ENCODE data around the gene DCUN1D1. TPM values are rescaled to one million over a fixed set of nuclear protein-coding genes. Genes with fewer than 3 reads are reported as not detected.

Gene DCUN1D1
- total RNA-seq, 1 donor from 2014 or later: 64.6 TPM

DNA sequence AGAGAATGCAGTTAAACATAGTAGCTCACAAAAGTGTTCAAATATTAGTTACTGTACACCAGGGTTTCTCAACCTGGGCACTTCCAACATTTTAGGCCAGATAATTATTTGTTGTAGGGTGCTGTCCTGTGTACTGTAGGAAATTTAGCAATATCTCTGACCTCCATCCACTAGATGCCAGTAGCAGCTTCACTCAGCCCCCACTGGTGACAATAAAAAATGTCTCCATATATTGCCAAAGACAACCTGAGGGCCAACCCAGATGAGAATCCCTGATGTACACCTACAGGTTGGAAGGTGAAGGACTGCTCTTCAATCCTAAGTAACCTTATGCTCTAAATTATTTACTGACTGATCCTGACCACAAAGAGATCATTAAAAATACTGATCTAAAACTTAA lies 32.5 kb downstream of the DCUN1D1 start:
- no peaks in the 10 kb centered on the region for H3K4me1 Mint-ChIP-seq (ENCODE audit: low read depth)
- no peak overlapping the region for H3K27ac Mint-ChIP-seq
- H3K4me3 Mint-ChIP-seq (ENCODE audit: low read depth): no peak overlapping the region
- peaks cover 42% of the 10 kb centered on the region for H3K36me3 Mint-ChIP-seq (ENCODE audit: insufficient read depth)
- DNase-seq (ENCODE audit: low spot score, unreplicated experiment): no peak
- peaks cover 9% of the 10 kb centered on the region for H3K9me3 Mint-ChIP-seq (ENCODE audit: low read depth)
- TF ChIP-seq, protein P1, sequence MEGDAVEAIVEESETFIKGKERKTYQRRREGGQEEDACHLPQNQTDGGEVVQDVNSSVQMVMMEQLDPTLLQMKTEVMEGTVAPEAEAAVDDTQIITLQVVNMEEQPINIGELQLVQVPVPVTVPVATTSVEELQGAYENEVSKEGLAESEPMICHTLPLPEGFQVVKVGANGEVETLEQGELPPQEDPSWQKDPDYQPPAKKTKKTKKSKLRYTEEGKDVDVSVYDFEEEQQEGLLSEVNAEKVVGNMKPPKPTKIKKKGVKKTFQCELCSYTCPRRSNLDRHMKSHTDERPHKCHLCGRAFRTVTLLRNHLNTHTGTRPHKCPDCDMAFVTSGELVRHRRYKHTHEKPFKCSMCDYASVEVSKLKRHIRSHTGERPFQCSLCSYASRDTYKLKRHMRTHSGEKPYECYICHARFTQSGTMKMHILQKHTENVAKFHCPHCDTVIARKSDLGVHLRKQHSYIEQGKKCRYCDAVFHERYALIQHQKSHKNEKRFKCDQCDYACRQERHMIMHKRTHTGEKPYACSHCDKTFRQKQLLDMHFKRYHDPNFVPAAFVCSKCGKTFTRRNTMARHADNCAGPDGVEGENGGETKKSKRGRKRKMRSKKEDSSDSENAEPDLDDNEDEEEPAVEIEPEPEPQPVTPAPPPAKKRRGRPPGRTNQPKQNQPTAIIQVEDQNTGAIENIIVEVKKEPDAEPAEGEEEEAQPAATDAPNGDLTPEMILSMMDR (IDR thresholded peaks at IDR 0.05; ENCODE audit: unreplicated experiment): no peak
- H3K27me3 Mint-ChIP-seq: no peaks in the 10 kb centered on the region

DNA sequence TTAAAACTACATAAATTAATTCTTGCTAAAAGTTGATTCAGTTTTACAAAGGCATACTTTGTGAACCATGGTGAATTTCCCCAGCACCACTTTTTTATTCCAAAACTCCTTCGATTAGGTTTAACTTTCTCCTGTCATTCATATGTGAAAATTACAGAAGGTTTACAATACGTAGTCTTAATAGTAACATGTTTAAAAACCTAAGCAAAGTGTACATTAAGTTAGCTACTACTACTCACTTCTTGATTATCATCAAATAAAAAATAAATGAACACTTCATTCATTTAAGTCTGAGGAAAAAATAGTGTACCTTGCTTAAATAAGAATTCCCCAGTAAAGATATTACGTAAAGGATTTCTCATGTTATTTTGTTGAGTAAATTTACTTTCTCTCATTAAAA lies 38.6 kb downstream of the DCUN1D1 start:
- Mint-ChIP-seq H3K4me1 (ENCODE audit: low read depth) (peaks cover 6% of the 10 kb centered on the region), H3K27ac (no peak overlapping the region), H3K27me3 (no peaks in the 10 kb centered on the region), H3K9me3 (ENCODE audit: low read depth) (no peaks in the 10 kb centered on the region), H3K36me3 (ENCODE audit: insufficient read depth) (peaks cover 19% of the 10 kb centered on the region), H3K4me3 (ENCODE audit: low read depth) (no peak overlapping the region)
- TF ChIP-seq, protein P1 (IDR thresholded peaks at IDR 0.05; ENCODE audit: unreplicated experiment): no peak
- no peak for DNase-seq (ENCODE audit: low spot score, unreplicated experiment)

DNA sequence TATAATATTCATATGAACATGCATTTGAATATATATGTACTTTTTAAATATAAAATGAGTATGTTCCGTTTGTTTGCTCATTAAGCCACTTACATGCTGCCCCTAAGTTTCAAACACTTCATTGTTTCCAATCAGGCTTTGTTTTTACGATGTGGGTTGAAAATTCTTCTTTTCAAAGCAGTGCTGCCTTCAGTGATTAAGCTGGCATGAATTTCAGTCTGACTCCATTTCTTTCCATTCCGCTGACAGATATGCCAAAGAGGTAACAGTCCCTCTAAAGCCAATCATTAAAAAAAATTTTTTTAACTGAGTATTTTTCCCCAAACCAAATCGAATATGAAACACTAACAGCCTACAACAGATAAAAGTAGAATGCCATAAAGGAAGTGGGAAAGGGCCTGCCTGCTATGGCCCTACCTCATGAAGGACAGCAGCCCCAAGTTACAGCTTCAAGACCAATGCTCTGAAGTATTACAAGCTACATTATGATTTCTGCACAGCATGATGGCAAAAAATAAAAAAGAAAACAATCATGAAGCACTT lies 40.0 kb downstream of the DCUN1D1 start:
- H3K4me3 Mint-ChIP-seq (ENCODE audit: low read depth): no peak overlapping the region
- DNase-seq (ENCODE audit: low spot score, unreplicated experiment): no peak
- H3K36me3 Mint-ChIP-seq (ENCODE audit: insufficient read depth): peaks cover 8% of the 10 kb centered on the region
- no peaks in the 10 kb centered on the region for H3K27me3 Mint-ChIP-seq
- no peak overlapping the region for H3K27ac Mint-ChIP-seq
- peaks cover 7% of the 10 kb centered on the region for H3K4me1 Mint-ChIP-seq (ENCODE audit: low read depth)
- H3K9me3 Mint-ChIP-seq (ENCODE audit: low read depth): no peaks in the 10 kb centered on the region
- TF ChIP-seq, protein P1 (IDR thresholded peaks at IDR 0.05; ENCODE audit: unreplicated experiment): no peak

DNA sequence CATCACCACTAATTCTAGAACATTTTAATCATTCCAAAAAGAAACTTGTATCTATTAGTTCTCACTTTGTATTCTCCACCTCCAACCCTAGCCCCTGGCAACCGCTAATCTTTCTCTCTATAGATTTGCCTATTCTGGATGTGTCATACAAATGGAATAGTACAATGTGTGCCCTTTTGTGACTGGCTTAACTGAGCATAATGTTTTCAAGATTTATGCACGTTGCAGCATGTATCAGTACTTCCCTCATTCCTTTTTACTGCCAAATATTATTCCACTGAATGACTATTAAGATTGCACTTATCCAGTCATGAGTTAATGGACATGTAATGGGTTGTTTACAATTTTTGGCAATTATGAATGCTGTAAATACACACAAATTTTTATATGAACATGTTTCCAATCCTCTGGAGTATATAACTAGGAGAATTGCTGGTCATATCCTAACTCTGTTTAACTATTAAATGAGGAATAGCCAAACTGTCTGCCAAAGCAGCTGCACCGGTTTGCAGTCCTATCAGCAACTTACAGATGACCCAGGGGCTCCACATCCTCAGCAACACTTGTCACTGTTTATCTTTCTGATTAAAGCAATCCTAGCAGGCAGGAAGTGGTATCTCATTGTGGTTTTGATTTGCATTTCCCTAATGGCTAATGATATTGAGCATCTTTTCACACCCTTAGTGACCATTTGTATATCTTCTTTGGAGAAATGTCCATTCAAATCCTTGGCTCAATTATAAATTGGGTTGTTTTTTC lies 42.9 kb downstream of the DCUN1D1 start:
- no peak overlapping the region for H3K27ac Mint-ChIP-seq
- H3K36me3 Mint-ChIP-seq (ENCODE audit: insufficient read depth): peaks cover 7% of the 10 kb centered on the region
- peaks cover 7% of the 10 kb centered on the region for H3K4me1 Mint-ChIP-seq (ENCODE audit: low read depth)
- no peak for DNase-seq (ENCODE audit: low spot score, unreplicated experiment)
- H3K4me3 Mint-ChIP-seq (ENCODE audit: low read depth): no peak overlapping the region
- H3K27me3 Mint-ChIP-seq: no peaks in the 10 kb centered on the region
- TF ChIP-seq, protein P1 (IDR thresholded peaks at IDR 0.05; ENCODE audit: unreplicated experiment): no peak
- peaks cover 3% of the 10 kb centered on the region for H3K9me3 Mint-ChIP-seq (ENCODE audit: low read depth)

DNA sequence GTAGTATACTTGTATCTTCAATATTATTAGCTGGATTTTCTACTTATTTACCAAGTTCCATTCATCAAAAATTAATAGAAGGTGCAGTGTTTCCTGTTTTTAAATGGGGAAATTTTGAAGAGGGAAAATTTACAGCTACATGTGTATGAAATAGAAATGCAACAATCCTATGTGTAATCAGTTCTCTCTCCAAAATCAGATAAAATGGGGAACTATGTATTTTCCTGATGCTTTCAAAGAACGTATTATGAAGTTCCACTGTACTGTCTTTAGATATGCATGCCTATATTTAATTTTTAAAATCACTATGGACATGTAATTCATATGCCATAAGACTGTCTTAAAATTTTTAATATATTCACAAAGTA lies 43.4 kb downstream of the DCUN1D1 start:
- H3K4me1 Mint-ChIP-seq (ENCODE audit: low read depth): peaks cover 7% of the 10 kb centered on the region
- H3K27ac Mint-ChIP-seq: no peak overlapping the region
- no peak for DNase-seq (ENCODE audit: low spot score, unreplicated experiment)
- TF ChIP-seq, protein P1 (IDR thresholded peaks at IDR 0.05; ENCODE audit: unreplicated experiment): no peak
- H3K36me3 Mint-ChIP-seq (ENCODE audit: insufficient read depth): peaks cover 9% of the 10 kb centered on the region
- H3K27me3 Mint-ChIP-seq: no peaks in the 10 kb centered on the region
- peaks cover 8% of the 10 kb centered on the region for H3K9me3 Mint-ChIP-seq (ENCODE audit: low read depth)
- no peak overlapping the region for H3K4me3 Mint-ChIP-seq (ENCODE audit: low read depth)
